Erythroblast (primary cell): ENCODE data around the gene CCDC63.

Experiments
- GATA1 ChIP-seq: IDR thresholded peaks from 2 replicates; pipeline ENCODE4 v1.6.1; 2011; ENCODE audit warnings: low read depth, mild to moderate bottlenecking, control low read depth, low read length, moderate library complexity
- POLR2A ChIP-seq: IDR thresholded peaks from 2 replicates; pipeline ENCODE4 v1.6.1; 2011; ENCODE audit warnings: mild to moderate bottlenecking, low read length

DNA sequence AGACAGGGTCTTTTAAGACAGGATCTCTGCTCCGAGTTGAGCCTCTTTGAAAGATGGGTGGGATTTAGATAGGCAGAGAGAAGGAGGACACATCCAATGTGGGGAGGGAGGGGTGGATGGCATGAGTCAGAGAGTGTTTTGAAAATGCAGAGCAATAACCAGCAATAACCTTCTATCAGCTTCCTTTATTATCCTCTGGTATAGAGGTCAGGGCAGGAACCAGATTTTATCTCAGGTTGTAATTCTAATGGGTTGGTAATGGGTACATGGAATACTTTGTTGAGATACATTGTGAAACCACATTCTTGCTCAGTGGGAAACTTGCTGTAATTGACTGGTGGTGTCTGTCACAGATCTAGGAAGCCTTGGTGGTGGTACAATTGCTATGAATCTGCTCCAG is 37.6 kb upstream of the CCDC63 start:
- no peak for TF ChIP-seq POLR2A
- no peak for TF ChIP-seq GATA1
